Germinal center (tissue), 1 donor: ENCODE measurements around the gene MAPK9.
"Not testable (repeated sequence)": the region's sequence is repeated elsewhere in the genome, so short reads cannot be mapped to it uniquely, and the experiment has no call there.

ENCODE experiments used
- DNase-seq: peaks from one replicate; pipeline ENCODE4 v3.0.0; 2012; ENCODE audit warnings: mixed read lengths, low spot score

MAPK9 gene

DNA sequence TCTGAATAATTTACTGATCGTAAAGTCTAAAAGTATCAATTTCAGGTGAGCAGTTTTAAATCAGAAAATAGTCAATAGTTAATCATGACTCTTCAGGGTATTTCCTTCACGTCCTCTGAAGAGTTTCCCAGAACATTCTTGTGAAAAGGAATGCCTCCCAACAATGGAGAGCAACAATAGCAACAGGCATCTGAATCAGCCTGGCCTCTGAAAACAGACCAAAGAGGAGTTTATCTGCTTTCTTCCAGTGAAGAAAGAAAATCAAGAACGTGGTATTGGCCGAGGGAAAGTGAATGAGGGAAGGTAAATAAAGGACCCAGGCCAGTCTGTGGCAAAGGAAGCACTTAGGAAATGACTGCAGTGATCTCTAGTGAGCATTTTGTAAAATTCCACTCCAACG lies 56.8 kb downstream of the MAPK9 start:
- no peak for DNase-seq

DNA sequence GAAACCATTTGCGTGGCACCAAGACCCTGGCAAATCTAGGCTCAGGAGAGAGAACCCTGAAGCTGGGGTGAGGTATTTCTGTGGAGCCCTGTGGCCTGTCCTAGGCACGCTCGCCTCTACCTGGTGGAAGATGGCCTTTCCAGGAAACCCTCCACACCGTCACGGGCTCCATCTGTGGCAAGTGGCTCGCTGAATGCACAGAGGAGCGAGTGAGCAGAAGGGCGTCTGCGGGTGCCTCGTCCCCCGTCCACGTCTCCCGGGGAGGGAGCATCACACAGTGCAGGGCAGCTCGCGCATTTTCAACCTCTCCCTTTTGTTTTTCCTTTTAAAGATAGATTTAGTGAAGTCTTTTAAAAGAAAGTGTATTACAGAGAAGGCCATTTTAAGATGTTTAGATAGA lies 57.6 kb downstream of the MAPK9 start:
- DNase-seq: no peak

DNA sequence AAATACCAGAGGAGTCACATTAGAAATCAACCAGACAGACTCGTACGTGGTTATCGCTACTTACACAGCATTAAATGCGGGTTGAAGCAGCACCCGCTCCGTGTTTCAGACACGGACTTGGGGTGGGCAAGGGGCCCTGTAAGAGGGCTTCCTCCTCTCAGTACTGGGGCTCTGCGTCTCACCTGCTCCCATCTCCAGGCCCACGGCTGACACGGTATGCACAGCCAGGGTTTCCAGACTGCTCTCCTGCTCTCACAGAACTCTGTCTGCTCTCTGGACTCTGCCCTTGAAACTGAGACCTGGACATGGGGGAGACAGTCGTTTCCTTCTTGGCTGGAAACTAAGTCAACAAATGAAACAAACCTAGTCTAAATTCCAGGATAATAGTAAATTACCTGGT lies 58.2 kb downstream of the MAPK9 start:
- DNase-seq: no peak

DNA sequence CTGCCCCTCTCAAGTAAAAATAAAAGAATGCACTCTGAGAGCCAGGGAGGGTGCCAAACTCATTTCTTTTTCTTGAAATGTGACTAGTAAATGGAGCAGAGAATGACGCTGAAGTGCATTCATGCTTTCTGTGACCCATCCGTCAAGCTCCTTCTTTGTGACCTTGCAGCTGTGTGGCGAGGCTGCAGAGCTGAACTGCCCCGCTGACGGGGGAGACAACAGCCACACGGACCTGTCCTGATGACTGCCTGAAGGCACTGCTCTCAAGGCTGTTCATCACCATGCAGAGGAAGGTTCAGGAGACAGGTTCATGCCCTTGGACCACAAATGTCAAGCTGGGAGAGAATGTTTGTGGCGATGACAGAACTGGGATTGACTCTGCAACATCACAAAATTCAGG lies 61.9 kb downstream of the MAPK9 start:
- DNase-seq: no peak

DNA sequence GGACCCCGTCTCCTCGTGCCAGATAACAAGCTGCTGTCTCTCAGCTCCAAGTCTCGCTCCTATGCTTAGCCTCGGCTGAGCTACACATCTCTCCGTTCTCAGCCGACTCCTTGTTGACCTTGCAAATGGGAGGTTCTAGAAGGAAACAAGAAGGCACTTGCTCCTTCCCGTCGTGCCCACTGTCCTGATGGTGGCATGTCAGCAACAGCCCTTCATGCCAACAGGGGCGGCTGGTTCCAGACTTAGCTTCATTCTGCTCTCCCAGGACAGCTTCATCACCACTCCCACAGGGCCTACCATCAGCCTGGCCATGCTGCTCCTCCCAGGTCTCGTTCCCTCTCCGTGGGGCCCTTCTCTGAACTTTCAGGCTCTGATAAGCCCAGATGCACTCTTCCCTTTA lies 69.8 kb downstream of the MAPK9 start:
- no peak for DNase-seq

DNA sequence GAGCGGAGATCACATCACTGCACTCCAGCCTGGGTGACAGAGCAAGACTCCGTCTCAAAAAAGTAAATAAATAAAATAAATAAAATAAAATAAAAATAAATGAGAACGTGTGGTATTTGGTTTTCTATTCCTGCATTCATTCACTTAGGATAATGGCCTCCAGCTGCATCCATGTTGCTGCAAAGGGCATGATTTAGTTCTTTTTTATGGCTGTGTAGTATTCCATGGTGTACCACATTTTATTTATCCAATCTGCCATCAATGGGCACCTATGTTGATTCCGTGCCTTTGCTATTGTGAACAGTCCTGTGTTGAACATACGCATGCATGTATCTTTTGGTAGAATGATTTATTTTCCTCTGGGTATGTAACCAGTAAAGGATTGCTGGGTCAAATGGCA lies 74.1 kb downstream of the MAPK9 start:
- DNase-seq: no peak

DNA sequence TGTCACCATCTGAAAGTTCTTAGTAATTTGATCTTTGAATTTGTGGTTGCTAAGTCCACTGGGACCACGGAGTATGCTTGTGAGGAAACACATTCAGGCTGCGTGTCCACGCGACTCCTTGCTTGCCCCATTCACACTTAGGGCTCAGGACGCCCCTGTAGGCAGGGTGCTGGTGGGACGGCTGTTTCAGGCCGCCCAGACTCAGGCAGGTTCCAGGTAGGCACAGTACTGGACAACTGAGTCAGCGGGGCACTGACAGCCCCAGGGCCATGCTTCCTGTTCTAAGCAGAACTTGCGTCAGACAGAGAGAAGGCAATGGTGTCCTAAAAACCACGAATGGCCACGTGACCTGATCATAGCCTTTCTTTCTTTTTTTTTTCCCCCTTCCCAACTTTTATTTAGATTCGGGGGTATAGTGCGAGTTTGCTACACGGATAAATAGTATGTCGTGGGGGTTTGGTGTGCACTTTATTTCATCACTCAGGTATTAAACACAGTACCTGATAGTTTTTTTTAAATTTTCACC lies 75.2 kb downstream of the MAPK9 start:
- DNase-seq: no peak

DNA sequence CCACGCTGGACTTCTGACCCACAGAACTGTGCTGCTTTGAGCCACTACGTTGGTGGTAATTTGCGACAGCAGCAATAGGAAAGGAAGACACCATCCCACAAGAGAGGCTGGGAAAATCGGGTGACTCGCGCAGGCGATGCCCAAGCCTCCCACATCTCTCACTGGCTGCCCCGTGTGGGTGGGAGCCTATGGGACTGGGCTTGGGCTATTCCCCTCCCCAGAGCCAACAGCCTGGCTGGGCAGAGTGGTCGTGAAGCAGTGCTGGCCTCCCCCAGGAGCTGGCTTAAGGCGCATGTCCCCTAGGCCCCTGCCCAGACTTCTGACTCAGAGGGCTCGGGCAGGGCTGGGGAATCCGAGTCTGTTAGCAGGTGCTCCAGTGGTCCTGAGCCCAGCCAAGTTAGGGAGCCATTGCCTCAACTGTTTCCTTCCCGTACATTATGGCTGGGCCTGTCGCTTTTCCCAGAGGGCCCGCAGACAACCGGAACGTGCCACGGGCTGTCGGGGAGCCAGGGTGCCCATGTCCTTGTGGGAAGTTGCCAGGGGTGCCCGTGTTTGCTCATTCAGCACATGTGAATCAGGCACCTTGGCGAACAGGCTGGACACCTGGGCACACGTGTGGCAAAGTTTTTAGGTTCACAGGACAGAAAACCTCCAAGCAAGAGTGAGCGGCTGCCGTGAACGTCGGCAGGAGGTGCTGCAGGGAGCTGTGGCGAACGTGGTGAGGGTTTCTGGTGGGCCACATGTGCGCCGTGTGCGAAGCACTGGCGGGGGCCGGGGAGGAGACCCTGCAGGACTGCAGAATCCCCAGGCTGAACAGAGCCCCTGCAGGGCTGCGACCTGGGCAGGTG lies 75.9 kb downstream of the MAPK9 start:
- DNase-seq: no peak

DNA sequence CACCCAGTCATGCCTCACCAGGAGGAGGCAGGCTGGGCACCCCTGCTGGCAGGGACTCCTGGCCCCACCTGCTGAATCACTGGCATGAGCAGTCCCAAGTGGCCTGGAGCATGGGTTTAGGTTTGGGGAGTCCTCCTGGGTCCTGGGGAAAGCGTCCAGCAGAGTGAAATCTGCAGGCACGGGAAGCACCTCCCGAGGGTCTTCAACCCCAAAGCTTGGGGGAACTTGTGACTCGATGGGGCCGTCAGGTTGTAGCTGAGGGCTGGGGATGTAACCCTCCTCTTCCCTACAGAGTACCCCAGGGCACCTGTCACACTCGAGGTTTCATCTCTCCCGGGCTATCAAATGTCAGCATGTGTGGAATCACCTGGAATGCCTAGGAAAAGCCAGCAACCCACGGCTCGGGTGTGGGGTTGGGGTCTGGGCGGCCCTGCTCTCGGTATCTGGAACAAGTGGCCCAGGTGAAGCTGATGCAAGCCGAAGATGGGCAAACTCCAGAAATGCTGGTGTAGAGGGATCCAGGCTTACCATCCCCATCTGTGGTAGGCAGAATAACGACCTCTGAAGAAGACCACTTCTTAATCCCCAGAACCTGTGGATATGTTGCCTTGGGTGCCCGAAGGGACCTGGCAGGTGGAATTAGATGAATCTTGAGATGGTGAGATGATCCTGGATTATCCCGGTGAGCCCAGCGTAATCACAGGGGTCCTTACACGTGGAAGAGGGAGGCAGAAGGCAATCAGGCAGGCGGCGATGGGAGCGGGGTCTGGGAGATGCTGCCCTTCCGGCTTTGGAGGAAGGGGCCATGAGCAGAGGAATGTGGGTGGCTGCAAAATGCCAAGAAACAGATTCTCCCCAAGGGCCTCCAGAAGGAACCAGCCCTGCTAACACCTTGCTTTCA lies 76.8 kb downstream of the MAPK9 start:
- DNase-seq: no peak

DNA sequence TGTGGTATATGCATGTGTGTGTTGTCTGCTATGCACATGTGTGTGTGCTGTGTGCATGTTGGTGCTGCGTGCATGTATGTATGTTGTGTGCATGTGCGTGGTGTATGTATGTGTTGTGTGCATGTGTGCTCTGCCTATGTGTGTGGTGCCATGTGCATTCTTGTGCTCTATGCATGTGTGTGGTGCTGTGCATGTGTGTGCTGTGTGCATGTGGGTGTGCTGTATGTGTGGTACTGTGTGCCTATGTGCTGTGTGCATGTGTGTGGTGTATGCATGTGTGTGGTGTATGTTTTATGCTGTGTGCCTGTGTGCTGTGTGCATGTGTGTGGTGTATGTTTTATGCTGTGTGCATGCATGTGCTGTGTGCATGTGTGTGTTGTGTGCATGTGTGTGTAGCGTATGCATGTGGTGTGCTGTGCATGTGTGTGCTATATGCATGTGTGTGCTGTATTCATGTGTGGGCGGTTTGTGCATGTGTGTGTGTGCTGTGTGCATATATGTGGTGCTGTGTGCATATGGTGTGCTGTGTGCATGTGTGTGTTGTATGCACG lies 78.2 kb downstream of the MAPK9 start:
- DNase-seq: no peak

DNA sequence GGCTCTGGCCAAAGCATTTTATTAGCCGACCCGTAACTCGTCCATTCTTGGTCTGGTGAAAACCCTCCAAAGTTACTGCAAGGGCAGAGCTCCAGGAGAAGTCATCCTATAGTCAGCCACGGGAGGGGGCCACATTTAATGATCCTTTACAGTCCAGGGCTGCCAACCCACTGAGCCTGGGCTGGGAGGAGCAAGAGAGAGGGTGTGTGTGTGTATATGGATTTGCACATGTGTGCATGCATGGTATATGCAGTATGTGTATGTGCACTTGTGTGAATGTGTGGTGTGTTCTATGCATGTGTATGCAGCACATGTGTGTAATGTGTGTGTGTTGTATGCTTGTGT lies 78.7 kb downstream of the MAPK9 start:
- no peak for DNase-seq

DNA sequence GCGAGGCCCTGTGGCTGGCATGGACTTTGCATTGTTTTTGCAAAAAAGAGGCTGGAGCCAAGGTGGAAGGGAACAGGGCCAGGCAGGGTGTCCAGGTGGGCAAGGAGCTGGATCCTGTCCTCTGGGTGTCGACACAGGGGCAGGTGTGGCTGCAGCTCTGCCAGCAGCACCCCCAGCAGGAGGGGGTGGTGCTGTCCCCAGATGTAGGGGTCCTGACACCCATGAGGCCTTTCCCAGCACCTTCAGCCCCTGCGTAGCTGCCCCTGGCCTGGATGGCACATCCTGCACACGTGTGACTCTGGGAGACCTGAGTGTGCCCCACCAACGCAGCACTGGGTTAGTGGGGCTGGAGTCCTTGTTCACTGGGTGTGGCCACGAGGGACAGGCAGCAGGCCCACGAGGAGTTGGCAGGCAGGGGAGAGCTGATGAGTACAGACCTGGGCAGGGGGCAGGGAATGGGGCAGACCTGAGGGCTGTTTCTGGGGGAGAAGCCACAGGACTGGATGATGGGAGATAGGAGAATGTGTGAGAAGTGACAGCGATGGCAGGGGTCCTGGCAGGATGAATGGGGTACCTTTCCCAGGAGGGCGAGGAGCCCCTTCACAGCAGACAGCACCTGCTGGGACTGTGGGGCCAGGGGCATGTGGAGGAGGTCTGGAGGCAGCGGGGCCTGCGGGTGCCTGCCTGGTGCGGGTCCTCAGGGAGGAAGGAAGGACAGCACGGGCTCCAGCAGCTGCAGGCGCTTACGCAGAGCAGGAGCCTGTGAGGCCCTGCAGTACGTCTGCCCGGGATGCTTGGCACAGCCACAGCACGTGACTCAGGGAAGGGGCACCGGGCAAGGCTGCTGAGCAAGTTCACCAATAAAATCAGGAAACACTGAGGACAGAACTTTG lies 79.3 kb downstream of the MAPK9 start:
- no peak for DNase-seq

DNA sequence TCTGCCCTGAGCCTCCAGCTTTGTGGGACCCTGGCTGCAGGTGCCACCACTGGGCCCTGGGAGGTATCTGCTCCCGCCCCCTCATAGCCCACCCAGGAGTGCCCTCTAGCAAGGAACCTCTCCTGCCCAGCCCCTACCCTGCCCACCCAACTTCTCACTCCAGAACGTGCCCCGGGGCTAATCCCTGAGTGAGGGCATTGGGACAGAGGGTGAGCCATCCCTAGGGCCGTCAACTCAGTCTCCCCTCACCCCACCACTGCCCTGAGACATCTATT lies 80.2 kb downstream of the MAPK9 start:
- DNase-seq: no peak

DNA sequence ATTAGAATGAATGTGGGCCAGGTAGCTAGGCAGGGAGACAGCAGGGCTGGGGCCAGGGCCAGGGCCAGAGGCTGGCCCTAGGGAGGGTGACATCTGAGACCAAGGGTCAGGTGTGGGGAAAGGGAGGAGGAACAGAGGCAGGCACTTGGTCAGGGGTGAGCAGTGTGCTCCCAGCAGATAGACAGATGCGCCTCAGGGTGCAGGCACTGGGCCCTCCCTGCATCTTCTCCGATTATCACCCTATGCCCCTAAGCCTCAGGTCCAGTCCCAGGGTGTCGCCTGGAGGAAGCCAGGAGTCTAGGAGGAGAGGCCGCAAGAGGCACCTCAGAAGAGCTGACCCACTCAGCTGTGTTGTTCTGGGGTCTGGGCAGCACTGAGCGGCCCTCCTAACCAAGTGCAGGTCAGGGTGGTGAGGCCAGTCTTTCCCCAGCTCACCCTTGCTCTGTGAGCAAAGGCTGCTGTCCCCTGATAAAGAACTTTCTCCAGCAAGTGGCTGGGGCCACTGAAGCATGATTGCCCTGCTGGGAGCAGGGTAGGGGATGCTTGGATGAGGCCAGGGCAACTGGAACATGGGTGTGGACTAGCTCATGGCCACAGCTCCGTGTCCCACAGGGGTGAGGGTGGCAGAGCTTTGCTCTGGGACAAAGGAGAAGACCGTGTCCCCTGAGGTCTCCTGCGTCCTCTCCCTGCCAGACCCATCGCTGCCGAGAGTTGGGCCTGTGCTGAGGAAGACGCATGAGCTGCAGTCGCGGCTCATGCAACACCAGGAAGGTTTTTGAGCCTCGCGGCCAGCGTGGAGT lies 80.7 kb downstream of the MAPK9 start:
- no peak for DNase-seq

DNA sequence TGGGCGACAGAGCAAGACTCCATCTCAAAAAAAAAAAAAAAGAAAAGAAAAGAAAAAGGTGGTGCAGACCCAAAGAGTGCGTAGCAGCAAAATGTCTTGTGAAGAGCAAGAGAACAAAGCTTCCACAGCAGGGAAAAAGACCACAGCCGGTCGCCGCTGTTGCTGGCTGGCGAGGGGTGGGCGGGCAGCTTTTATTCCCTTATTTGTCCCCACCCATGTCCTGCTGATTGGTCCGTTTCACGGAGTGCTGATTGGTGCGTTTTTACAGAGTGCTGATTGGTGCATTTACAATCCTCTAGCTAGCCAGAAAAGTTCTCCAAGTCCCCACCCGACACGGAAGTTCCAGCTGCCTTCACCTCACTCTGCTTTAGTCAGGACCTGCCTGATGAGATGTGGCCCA lies 81.8 kb downstream of the MAPK9 start:
- DNase-seq: not testable (repeated sequence)

DNA sequence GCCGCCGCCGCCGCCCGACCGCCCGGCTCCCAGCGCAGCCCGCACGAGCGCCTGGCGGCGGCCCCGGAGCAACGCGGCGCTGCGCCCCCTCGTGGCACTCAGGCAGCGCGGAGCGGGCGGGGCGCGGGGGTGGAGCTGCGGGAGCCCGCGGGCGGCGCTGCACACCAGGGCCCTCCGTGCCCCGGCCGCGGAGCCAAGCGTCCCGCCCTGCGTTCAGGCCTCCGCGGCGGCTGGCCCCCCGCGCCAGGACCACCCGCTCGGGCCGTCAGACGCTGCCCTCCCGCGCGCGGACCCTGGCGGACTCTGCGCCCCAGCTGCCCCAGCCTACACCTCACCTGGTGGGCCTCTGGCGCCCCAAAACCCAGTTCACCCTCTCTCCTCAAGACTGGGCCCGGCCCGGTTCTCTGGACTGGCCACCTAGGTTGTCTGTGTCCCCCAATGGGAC lies 82.7 kb downstream of the MAPK9 start, which contains the start of gene RASGEF1C:
Gene RASGEF1C (minus strand): TSS at position 75 of the 445 bp plus-strand sequence. CDS start 71,159 bp downstream, outside the sequence.
- peak; percentile 82 for DNase-seq

DNA sequence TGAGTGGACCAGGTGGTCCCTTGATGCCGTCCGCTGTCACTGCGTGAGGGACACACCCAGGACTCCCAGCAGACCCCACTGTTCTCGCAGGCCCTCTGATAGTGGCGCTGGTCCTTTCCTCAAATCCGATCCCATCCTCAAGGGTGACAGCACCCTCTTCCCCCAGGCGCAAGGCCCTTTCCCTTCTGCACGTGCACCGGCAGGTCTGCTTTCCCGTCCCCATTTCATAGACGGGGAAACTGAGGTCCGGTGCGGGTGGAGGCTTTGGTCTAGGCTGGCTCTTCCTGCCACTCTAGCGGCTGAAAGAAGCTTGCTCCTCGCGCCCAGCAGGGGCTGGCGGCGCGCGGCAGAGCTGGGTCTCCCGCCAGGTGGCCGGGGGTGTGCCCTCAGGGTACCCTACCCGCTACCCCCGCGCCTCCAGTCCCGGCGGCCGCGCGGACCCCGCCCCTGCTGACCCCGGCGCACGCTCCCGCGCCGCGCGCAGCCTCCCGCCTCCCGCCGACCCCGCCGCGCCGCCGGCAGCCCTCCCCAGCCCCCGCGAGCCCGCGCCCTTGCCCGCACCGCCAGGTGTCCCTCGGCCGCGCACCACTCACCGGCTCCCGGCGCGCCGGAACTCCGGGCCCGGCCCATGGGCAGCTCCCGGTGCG lies 83.3 kb downstream of the MAPK9 start:
- DNase-seq: peak; percentile 11

DNA sequence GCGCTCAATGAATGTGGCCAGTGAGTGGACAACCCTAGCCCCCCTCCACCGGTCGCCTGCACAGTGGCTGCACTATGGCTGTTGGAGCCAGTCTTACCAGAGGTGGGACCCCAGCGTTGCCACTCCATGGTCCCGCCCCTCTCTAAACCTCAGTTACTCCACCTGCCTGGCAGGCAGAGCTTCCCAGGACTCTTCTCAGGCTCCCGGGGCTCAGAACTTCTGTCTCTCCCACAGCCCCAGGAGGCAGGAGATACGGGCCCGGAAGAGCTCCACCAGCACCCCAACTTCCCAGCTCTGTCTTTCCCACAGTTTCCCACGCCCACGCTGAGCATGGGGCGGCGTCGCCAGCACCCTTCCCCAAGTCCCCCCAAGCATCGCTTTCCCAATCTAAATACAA lies 83.8 kb downstream of the MAPK9 start:
- DNase-seq: no peak

DNA sequence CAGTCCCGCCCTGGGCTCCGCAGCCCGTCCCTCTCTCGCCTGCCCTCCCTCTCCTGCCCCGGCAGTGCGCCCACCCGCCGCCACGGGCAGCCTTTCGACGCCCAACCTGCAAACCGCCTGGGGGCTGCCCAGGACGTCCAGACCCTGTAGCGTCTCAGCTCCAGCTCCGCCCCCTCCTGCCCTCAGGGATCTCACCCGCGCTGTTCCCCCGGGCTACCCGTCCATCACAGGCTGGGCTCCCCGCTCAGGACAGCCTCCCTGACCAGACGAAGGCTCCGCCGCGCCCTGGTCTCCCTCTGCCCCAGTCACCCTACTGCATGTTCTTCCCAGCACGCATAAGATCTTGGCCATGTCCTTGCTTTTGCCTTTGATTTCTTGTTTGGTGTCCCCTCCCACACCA lies 84.3 kb downstream of the MAPK9 start:
- no peak for DNase-seq

DNA sequence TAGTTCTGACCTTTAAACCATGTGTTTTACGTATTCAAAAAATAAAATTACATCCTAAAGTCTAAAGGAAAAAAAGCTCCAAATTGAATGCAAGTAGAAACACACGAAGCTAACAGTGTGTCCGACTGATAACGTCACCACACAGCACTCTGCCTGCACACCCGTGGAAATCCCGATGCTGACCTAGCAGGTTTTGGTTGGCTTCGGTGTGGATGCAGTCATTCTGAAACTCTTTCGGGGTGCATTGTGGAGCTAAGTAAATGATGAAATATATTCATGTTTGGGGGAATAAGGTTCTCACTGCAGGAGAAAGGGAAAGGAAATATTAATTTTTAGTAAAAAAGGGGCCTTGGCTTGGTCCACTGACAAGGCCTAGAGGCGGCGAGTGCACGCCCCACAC lies 84.9 kb downstream of the MAPK9 start:
- DNase-seq: no peak
